ENCODE results near the gene DUS4L. TPM values are rescaled to one million over a fixed set of nuclear protein-coding genes. Genes with fewer than 3 reads are reported as not detected.

The DUS4L gene
- total RNA-seq, result 14.9 TPM

GRCh38 chr7:107563775-107564552 lies at the start of gene DUS4L, which contains the start of gene COG5:
Gene DUS4L, plus strand, starts transcription at chr7:107563971. Its CDS starts 3,100 bp downstream, at chr7:107567071.
Gene COG5, minus strand, starts transcription at chr7:107563920. Its CDS starts 24 bp downstream, at chr7:107563896.

GRCh38 chr7:107579885-107580715 lies 16.3 kb downstream of the DUS4L start, which contains the start of gene BCAP29:
Gene BCAP29, plus strand, starts transcription at chr7:107580246. Its CDS starts 527 bp downstream, at chr7:107580773.

Other genes with a start within 250 kb of the DUS4L start
- 2.4 TPM for gene GPR22, start 93.9 kb upstream of the DUS4L start, total RNA-seq
- 168 TPM for gene COG5, start 51 bp upstream of the DUS4L start, total RNA-seq
- gene BCAP29, start 16.3 kb downstream of the DUS4L start, total RNA-seq, result 112 TPM
- gene SLC26A4, start 96.9 kb downstream of the DUS4L start, total RNA-seq, result 0.60 TPM
- 29.1 TPM for gene CBLL1, start 180.2 kb downstream of the DUS4L start, total RNA-seq
- gene SLC26A3, start 239.3 kb downstream of the DUS4L start, total RNA-seq, result not detected

Measured in camera-type eye (tissue), 1 donor.